ENCODE measurements around the gene HLX. TPM values are rescaled to one million over a fixed set of nuclear protein-coding genes. Genes with fewer than 3 reads are reported as not detected.

Gene HLX
- polyA plus RNA-seq, 1 donor from 2014 or later = not detected

GRCh38 chr1:220834155-220834870, 44.9 kb upstream of the HLX start:
- H3K4me2 ChIP-seq (ENCODE audit: low read length) = no peak overlapping the region
- H3K9me3 ChIP-seq (ENCODE audit: low read length) = no peaks in the 10 kb centered on the region
- no peak overlapping the region for H3K4me3 ChIP-seq (ENCODE audit: low read length)
- H3K27ac ChIP-seq (ENCODE audit: low read length) = no peak overlapping the region
- no peaks in the 10 kb centered on the region for H3K36me3 ChIP-seq (ENCODE audit: insufficient read depth, low read length)
- no peaks in the 10 kb centered on the region for H3K9me2 ChIP-seq (ENCODE audit: insufficient read depth, low read length)
- H3K27me3 ChIP-seq (ENCODE audit: insufficient read depth, low read depth, low read length) = no peaks in the 10 kb centered on the region
- H3K9ac ChIP-seq (ENCODE audit: low read length) = no peak overlapping the region
- no peaks in the 10 kb centered on the region for H4K20me1 ChIP-seq (ENCODE audit: insufficient read depth)
- H2AFZ ChIP-seq (ENCODE audit: low read depth, low read length) = no peak overlapping the region
- TF ChIP-seq MXI1 (conservative IDR thresholded peaks at IDR 0.05; ENCODE audit: poor library complexity, severe bottlenecking) (no peak), POLR2AphosphoS5 (IDR thresholded peaks at IDR 0.05) (no peak), EZH2 (IDR thresholded peaks at IDR 0.05; ENCODE audit: borderline replicate concordance, insufficient read depth, low read length, poor library complexity, severe bottlenecking) (no peak), EP300 (conservative IDR thresholded peaks at IDR 0.05; ENCODE audit: poor library complexity, severe bottlenecking) (no peak), CTCF (IDR thresholded peaks at IDR 0.05; ENCODE audit: poor library complexity, severe bottlenecking) (no peak), RAD21 (conservative IDR thresholded peaks at IDR 0.05) (no peak), REST (IDR thresholded peaks at IDR 0.05; ENCODE audit: borderline replicate concordance) (no peak), TAF1 (IDR thresholded peaks at IDR 0.05; ENCODE audit: low read depth) (no peak), SMC3 (conservative IDR thresholded peaks at IDR 0.05; ENCODE audit: poor library complexity) (no peak)
- H3F3A ChIP-seq (ENCODE audit: insufficient read depth, low read length, poor library complexity, severe bottlenecking) = no peaks in the 10 kb centered on the region
- no peaks in the 10 kb centered on the region for H3K79me2 ChIP-seq (replicated peaks; ENCODE audit: insufficient read depth, low read length)

GRCh38 chr1:220838578-220838977, 40.7 kb upstream of the HLX start:
- TF ChIP-seq EP300 (conservative IDR thresholded peaks at IDR 0.05; ENCODE audit: poor library complexity, severe bottlenecking) = no peak
- no peak for TF ChIP-seq POLR2AphosphoS5 (IDR thresholded peaks at IDR 0.05)
- TF ChIP-seq SMC3 (conservative IDR thresholded peaks at IDR 0.05; ENCODE audit: poor library complexity) = no peak
- TF ChIP-seq MXI1 (conservative IDR thresholded peaks at IDR 0.05; ENCODE audit: poor library complexity, severe bottlenecking) = no peak
- no peak for TF ChIP-seq REST (IDR thresholded peaks at IDR 0.05; ENCODE audit: borderline replicate concordance)
- no peak for TF ChIP-seq CTCF (IDR thresholded peaks at IDR 0.05; ENCODE audit: poor library complexity, severe bottlenecking)
- TF ChIP-seq TAF1 (IDR thresholded peaks at IDR 0.05; ENCODE audit: low read depth) = no peak
- TF ChIP-seq EZH2 (IDR thresholded peaks at IDR 0.05; ENCODE audit: borderline replicate concordance, insufficient read depth, low read length, poor library complexity, severe bottlenecking) = no peak
- TF ChIP-seq RAD21 (conservative IDR thresholded peaks at IDR 0.05) = no peak
- Histone ChIP-seq H3K9ac (ENCODE audit: low read length) (no peak overlapping the region), H3K27me3 (ENCODE audit: insufficient read depth, low read depth, low read length) (no peaks in the 10 kb centered on the region), H4K20me1 (ENCODE audit: insufficient read depth) (no peaks in the 10 kb centered on the region), H3K9me2 (ENCODE audit: insufficient read depth, low read length) (no peaks in the 10 kb centered on the region), H3K4me3 (ENCODE audit: low read length) (no peak overlapping the region), H2AFZ (ENCODE audit: low read depth, low read length) (no peak overlapping the region), H3K27ac (ENCODE audit: low read length) (no peak overlapping the region), H3K9me3 (ENCODE audit: low read length) (no peaks in the 10 kb centered on the region), H3K79me2 (replicated peaks; ENCODE audit: insufficient read depth, low read length) (no peaks in the 10 kb centered on the region), H3F3A (ENCODE audit: insufficient read depth, low read length, poor library complexity, severe bottlenecking) (no peaks in the 10 kb centered on the region), H3K36me3 (ENCODE audit: insufficient read depth, low read length) (no peaks in the 10 kb centered on the region), H3K4me2 (ENCODE audit: low read length) (no peak overlapping the region)

All from neural cell (in vitro differentiated cells).